NCI-H510A treated with DMSO at 0.1 percent for 48 hours (cell line): Measurements from ENCODE around the gene ATXN7.

ENCODE experiments used
- DNase-seq: peaks from one replicate; lab custom pipeline; 2025; lab: John Stamatoyannopoulos, UW

ATXN7 gene

DNA sequence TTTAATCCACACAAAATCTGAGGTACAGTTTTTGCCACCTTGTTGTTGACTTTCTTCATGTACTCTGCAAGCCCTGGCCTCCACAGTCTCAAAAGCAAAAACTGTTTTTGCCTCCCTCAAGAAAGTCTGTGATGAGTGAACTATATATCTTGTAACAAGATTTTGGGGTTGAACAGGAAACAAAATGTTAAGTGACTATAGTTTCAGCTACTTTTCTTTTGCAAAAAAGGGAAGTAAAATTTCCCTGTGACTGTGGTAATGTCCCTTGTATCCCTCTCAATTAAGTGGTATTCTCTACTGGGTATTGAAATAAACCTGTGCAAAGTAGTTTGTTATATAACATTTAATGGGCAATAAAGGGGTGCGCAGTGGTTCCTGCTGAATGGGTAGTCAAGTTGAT lies 69.8 kb downstream of the ATXN7 start:
- no peak for DNase-seq

DNA sequence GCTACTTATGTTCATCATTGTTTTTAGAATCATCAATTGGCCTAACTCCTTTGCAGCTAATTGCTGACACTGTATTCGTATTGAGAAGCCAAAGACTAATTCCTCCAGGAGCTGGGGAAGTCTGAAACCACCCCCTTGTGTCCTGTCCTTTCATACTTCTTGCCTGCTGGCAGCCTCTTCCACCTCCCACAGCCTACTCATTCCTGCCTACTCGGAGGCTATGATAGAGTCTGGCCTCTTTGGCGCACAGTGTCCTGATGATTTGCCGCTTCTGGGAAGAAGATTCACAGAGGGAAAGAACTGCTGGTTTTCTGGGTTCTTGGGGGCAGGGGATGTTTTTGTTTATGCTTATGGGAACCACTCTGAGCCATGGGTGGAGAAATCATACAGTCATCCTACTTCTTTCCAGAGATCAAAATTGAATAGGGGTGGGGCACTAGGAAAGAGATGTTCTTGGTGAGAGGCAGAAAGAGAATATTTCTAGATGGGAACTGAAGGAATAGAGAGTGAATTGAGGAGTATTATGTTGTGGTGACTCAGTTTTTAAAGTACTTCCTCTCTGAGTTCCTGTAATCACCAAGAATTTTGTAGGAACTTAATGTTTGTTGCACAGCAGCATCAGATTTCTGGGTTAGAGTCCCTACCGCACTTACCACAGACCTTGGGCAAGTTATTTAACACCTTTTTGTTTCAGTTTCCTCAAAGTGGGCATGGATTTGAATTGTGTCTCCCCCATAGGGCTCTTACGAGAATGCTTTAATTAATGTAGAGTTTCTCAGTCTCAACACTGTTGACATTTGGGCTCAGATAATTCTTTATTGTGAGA lies 70.6 kb downstream of the ATXN7 start:
- no peak for DNase-seq

DNA sequence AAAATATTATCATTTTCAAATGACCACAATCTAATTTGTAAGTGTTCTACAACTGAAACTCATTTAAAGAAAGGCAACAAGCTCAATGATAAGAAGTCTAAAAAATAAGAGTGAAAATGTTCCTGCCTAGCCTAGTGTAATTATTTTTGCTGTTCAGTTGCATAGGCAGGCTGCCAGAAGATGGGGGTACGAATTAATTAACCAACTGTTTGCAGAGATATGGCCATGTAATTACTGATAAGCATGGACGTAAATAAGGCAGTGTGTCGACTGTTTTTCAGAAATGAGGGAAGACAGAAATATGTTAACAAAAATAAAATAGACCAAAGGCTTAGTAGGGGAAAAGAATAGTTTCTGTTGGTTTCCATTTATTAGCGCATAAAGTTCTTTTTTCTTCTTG lies 73.3 kb downstream of the ATXN7 start:
- DNase-seq: no peak

DNA sequence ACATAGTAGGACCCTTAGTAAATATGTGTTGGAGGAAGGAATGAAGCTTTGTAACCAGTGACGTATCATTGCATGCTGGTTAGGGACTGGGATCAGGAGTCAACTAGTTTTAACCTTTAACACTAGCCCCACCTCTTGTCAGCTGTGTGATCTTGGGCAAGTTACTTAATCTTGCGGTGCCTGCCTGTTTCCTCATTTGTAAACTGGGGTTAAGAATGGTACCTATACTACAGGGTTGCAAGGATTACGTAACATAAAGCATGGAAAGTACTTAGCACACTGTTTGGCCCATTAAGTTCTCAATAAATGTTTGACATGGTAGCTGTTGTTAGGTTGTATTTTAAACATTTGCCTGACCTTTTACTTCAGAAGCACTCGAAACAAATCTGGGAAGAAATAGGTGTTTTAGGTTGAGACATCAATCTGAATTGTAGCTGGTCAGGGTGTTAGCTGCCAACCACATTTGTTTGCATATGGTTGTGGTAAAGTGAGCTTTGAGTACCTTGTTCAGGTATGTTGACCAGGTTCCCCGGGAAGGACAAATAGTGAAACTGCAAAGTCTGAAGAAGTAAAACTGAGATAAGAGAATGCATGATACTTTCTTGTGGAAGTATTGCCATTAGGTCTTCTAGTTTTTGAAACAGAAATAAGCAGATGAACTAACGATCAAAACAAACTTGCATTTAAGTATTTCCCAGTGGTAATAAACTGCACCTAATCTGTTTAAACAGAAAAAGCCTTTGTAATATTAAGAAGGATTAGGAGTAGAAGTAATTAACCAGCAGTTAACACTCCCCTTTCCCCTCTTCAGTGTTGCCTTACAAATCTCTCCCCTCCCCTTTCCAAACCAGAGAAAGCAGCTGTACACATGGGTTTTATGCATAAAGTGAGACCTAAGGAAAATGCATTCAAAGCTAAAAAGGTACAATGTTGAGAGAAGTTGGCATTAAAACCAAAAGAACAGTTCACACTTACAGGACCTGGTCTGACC lies 74.3 kb downstream of the ATXN7 start:
- peak; percentile 35 for DNase-seq

DNA sequence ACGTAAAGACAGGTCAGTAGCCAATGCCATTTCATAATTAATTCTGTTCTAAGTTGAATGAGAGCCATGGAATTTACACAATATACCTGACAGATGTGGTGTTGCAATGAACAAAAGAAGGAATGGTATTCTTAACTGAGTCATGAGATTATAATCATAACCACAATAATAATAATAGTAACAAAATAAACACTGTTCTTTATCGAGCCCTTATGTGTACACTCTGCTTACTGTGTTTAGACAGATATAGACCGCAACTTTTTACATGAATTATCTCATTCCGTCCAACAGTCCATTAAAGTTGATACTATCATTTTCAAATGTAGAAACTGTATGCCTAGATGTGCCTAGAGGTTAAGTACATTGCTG lies 76.7 kb downstream of the ATXN7 start:
- DNase-seq: no peak

DNA sequence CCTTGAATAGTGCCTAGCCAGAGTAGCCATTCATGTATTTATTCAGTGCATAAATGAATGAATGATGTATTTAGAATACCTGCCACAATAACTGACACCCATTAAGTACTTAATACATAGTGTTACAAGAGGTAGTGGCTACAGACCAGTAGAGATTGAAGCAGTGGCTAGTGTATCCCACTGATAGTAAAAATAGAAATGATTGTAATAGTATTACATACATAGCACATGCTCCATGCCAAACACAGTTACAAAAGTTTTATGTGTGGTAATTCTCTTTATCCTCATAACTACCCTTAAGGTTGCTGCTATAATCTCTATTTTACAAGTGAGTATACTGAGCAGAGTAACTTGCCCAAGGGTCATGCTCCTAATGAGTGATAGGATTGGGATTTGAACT lies 78.9 kb downstream of the ATXN7 start:
- no peak for DNase-seq

DNA sequence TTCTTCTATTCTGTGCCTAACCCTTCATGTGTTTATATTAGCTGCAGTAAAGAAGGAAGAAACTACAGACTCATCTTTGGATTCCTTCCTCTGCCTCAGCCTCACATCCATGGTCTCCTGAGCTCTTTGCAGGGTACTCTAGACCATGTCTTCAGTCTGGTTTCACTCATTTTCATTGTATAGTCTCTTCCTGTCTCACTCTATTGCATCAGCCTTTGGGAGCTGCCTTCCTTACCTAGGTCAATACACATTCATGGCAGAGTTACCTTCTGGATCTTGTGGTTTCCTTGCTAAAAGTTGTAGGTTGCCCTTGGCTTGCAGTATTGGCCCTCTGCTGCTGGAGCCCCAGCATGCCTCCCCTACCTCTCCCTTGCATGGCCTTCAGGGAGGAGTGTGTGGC lies 80.0 kb downstream of the ATXN7 start:
- no peak for DNase-seq

DNA sequence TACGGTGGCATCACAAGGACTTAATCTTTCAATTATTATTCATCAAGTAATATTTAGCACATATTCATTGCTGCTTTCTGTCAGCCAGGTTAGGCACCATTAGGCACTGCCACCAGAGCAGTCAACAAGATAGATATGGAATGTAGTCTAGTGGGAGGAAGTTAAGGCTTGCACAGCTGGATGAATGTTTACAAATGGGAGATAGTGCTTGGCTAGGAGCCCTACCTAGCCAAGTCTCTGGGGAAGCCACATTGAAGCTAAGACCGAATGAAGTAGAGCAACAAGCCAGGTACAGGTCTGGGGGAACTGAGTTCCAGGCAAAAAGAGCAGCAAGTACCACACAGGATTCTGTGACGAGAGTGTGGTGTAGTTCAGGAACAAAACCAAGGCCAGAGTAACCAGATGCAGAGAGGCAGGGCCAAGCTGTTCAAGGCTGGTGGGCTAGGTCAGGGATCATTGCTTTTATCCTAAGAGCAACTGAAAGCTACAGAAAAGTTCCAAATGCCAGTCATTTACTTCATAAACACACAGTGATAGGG lies 82.0 kb downstream of the ATXN7 start:
- peak; percentile 33 for DNase-seq

DNA sequence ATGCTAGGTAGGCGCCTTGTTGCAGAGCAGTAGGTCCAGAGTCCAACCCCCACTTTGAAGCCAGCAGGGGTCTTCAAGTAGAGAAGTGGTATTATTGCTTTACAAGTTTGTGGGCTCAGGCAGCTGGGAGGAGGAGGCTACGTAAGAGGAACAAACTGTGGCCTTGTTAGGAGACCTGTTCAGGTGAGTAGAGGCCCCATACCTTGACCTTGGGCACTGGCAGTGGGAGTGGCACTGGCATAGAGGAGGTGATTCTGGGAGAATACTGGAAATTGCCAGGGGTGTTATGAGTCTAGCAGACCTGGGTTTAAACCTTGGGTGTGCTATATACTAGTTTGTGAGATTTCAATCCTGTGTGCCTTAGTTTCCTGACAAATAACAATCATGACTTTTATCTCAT lies 83.1 kb downstream of the ATXN7 start:
- DNase-seq: no peak

DNA sequence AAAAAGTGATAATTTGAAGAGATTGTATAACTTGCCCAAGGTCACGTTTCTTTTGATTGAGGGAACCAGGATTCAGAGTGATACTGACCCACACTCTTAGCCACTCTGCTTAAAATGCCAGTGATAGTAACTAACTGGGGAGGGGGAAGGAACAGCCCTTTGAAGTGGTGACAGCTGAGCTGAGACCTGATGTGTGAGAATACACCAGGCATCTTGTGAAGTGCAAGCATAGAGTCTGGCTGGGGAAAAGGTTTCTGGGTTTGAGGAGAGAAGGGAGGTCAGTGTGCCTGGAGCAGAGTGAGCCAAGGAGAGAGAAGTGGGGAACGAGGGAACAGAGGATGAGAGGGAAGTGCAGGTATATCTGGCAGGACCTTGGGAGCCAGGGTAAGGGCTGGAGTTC lies 83.9 kb downstream of the ATXN7 start:
- no peak for DNase-seq

DNA sequence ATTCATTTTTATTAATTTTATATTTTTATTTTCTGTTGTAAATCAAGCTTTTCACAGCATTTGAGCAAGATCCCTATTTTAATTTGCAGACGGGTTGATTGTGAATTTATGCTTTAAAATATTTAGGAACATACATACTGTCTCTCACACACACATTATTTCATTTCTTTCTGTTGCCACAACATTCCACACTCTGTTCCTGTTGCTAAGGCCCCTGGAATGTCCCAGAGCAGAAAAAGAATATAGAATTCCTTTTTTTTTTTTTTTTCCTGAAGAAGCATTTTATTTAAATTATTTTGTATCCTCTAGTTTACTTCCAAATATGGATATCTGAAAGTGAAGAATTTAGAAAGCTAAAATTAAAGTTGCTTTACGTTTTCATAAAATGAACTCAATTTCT lies 85.3 kb downstream of the ATXN7 start:
- no peak for DNase-seq

DNA sequence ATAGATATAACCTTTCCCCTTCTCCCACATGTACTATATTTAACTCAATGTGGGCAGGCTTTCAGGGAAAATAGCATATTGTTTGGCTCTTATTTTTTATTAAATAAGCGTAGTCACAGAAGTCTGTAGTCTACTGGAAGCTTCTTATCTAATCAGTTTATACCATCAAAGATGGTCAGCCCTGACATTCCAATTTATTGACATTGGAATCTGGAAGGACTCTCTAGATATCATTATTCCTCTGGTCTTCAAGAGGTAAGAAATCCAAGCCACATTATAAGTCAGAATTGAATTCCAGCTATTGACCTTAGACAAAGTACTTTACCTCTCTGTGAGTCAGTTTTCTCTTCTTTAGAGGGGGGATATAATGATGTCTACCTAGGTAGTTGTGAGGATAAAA lies 87.0 kb downstream of the ATXN7 start:
- DNase-seq: no peak

DNA sequence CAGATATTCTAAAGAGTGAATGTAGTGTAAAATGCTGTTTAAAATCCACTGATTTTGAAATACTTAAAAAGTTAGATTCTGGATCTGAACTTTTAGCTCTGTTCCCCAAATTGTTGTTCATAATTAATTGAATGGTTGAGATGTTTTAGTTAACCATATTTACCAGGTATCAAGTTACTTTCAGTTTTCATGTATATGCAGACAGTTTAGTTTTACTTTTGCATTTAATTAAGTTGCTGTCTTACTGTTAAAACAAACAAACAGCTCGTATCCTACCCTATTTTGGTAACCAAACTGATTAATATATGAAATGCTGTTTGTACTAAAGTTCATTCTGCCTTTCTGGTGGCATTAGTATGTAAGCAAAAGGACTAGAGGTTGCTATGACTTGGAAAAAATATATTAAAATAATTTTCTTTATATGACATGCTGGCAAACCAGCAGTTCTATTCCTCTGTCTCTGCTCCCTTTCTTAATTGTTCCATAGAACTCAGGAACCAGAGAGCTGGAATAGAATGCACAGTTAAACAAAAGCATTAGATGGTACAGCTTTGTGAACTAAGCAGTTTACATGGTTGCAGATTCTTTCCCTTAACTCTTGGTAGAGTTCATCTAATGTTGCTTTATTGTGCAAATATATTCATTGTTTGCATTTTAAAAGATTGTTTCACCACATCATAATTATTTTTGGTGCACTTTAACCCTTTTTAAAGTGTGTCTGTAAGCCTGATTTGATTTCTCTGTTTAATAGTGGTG lies 88.0 kb downstream of the ATXN7 start:
- no peak for DNase-seq

DNA sequence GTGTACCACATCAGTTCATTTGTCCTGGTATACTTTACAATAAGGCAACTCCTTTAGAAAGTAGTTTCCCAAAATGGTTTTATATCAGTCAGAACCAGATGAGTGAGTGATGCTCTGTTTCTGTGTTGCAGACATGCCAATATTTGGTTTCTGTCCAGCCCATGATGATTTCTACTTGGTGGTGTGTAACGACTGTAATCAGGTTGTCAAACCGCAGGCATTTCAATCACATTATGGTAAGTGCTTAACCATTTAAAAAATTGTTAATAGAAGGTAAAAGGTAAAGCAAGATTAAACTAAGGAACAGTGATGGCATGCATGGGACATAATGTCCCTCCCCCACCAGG lies 88.6 kb downstream of the ATXN7 start:
- no peak for DNase-seq

DNA sequence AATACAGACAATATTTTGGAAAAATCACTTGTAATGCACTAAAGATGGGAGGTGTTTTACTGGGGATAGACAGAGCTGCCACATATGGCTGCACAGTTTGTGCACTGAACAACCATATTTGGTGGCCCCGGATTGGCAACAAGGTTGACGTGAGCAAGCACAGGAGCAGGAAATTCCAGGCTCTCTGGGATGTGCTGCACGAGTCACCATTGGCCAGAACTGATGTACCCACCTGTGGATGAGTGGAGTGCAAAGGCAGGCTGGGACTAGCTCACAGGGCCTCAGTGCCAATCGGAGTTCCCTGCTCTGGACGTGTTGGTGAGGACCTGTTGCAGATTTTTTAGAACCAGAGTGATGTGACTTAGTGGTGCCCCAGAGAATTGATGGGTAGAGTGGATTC lies 90.5 kb downstream of the ATXN7 start:
- no peak for DNase-seq

DNA sequence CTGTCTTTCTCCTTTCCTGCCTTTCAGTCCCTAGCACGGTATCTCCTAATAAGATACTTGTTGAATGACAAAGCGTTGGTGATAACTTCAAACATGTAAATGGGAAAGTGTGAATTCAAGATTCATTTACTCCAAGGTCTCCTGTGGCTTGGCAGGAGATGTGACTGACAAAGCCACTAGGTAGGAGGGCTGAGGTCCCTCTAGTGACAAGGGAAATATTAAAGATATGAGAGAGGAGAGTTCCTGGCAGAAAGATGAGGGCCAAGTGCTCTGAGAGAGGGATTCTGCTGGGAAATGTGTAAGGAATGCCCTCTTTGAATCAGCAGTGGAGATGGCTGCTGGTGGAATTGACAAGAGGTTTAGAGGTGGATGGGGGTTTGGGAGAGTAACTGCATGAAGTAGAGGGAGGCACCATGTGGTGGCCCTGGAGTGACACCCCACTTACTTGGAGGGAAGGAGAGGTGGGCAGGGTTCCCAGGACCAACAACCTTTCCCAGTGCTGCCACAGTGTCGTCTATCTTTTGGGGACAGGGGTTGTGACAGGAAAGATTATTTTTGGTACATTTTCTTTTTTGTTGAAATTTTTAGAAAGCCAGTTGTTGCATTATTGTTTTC lies 91.5 kb downstream of the ATXN7 start:
- DNase-seq: no peak

DNA sequence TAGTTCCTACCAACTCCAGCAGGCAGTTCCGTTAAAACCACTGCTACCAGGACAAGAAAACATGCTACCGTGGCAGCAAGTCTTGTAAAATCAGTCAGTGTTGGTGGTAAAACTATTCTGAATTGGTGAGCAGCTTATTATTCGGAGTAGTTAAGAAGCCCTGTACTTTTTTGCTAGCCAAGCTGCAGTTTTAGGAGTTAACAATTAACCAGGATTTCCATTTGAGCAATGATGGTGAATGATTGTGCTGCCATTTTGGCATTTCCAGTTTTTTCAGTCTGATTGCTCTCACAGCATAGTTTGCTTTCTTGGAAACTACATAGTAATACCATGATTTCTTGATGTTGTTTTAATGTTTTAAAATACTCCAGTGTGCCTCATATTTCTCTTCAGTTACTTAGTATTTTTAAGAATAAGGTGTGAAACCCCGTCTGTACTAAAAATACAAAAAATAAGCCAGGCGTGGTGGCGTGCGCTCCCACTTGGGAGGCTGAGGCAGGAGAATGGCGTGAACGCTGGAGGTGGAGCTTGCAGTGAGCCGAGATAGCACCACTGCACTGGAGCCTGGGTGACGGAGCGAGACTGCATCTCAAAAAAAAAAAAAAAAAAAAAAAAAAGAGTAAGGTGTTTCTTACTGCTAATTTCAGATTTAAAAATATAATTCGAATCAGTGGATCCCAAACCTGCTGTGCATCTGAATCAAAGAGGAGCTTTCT lies 92.3 kb downstream of the ATXN7 start:
- DNase-seq: no peak

DNA sequence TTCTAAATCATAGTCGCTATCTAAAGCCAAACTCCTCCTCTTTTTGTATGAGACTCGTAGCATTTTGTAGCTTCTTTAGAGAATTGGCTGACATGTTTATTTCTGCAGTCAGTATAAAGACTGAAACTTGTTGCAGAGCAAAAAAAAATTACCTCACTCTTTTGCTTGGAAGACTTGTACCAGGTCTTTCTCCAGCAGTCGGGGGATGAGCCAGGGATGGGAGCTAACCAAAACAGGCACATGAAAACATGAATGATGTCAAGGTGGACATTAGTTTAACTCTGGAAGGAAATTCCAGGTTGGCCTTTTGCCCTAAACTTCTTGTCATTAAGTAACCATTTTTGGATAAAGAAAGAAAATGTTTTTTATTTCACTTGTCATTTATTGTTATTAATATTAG lies 95.5 kb downstream of the ATXN7 start:
- no peak for DNase-seq

DNA sequence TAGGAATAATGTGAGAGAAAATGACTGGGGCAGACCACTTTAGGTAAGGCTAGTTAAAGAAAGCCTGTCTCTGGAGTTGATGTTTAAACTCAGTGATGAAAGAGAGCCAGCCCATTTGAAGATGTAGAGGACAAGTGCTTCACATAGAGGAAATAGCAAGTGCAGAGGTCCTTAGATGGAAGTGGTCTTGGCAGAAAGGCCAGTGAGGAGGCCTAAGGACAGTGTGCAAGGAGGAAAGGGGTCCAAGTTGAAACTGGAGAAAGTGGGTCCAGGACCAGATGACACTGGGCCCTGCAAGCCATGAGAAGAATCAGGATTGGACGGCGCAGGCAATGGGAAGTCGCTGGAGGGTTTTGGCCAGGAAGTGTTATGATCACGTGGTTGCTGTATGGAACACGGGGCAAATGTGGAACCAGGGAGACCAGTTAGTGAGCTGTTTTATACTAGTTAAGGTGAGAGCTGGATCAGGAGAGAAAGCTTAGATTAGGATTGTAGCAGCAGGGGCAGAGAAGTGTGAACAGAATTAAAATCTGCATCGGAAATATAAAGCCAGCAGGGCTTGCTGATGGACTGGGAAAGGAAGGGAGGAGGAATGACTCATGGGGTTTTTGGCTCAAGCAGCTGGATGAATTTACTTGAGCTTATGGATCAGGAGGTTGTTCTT lies 96.5 kb downstream of the ATXN7 start:
- DNase-seq: peak; percentile 58

DNA sequence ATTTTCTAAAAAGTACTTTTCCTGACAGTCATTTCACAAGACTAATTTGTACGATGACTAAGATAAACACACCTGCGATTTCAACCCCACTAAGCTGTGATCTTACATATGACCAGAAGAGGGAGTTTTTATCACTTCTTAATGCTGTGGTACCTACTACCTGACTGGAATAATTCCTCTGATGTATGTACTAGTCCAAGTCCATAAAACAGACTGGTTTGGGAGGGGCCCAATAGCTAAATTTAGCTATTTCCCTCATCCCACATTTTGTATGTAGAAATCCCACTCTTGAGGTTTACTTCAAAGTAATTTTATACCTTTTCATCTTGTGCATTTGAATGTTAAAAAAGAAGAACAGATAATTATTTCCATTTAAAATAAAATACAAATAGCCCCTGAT lies 98.2 kb downstream of the ATXN7 start:
- peak; percentile 52 for DNase-seq

DNA sequence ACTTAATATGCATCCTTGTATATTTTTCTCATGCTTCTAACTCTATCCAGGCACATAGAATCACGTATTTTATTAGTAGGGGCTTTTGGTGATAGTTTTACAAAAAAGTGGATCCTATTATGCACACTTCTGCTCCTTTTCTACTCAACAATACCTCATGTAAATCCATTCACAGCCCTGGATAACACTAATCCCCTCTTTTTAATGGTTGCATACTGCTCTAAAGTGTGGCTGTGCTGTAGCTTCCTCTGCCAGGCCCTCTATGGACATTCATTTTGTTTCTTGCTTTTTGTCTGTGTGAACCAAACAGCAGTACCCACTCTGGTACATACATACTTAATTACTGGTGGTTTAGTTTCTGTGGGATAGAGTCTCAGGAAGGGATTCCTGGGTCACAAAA lies 99.8 kb downstream of the ATXN7 start:
- DNase-seq: no peak
